Progenitor cell of endocrine pancreas (in vitro differentiated cells): ENCODE results near the gene EYS. TPM values are rescaled to one million over a fixed set of nuclear protein-coding genes. Genes with fewer than 3 reads are reported as not detected.

Experiments used
- DNase-seq: peaks from one replicate; pipeline ENCODE4 v3.0.0; 2021; ENCODE audit warnings: low spot score; ENCODE audit not compliant: unreplicated experiment
- H3K27ac Mint-ChIP-seq: 2 replicates; pipeline ENCODE4 v1.8.0; 2021; ENCODE audit warnings: mild to moderate bottlenecking, moderate library complexity, mixed read lengths
- H3K27me3 Mint-ChIP-seq: 2 replicates; pipeline ENCODE4 v1.8.0; 2021; ENCODE audit warnings: mixed read lengths
- H3K36me3 Mint-ChIP-seq: 2 replicates; pipeline ENCODE4 v1.8.0; 2022; ENCODE audit warnings: mixed read lengths; ENCODE audit not compliant: insufficient read depth
- H3K4me1 Mint-ChIP-seq: 2 replicates; pipeline ENCODE4 v1.8.0; 2021; ENCODE audit warnings: low read depth, mixed read lengths
- H3K4me3 Mint-ChIP-seq: 2 replicates; pipeline ENCODE4 v1.8.0; 2021; ENCODE audit warnings: low read depth, mild to moderate bottlenecking, moderate library complexity, mixed read lengths
- H3K9me3 Mint-ChIP-seq: 2 replicates; pipeline ENCODE4 v1.8.0; 2021; ENCODE audit warnings: low read depth, mixed read lengths
- CTCF ChIP-seq: fragments of 200-600 bp; sonication (generic); IDR thresholded peaks from one replicate; pipeline ENCODE4 v1.5.0; 2021; ENCODE audit warnings: antibody characterized with exemption, mild to moderate bottlenecking; ENCODE audit not compliant: unreplicated experiment
- total RNA-seq: library from RNA; stranded (reverse); gene quantifications from 2 replicates; pipeline ENCODE4 v1.2.1, GENCODE V29; 2021

The EYS gene
- total RNA-seq, 1 donor from 2014 or later, result 0.46 TPM

GRCh38 chr6:63721181-63721580 is 1985.8 kb downstream of the EYS start:
- no peak for DNase-seq
- Mint-ChIP-seq H3K4me3 (no peak overlapping the region), H3K27ac (no peak overlapping the region), H3K36me3 (peaks cover 4% of the 10 kb centered on the region), H3K9me3 (no peaks in the 10 kb centered on the region), H3K4me1 (peaks cover 20% of the 10 kb centered on the region), H3K27me3 (no peaks in the 10 kb centered on the region)
- no peak for TF ChIP-seq CTCF

- Mint-ChIP-seq H3K9me3 (no peaks in the 10 kb centered on the region), H3K27ac (no peak overlapping the region), H3K36me3 (peaks cover 24% of the 10 kb centered on the region), H3K27me3 (no peaks in the 10 kb centered on the region), H3K4me3 (no peak overlapping the region), H3K4me1 (peaks cover 7% of the 10 kb centered on the region)
- TF ChIP-seq CTCF, result no peak
- DNase-seq, result no peak
Measured at GRCh38 chr6:63716169-63716568, 1990.9 kb downstream of the EYS start.

GRCh38 chr6:63714091-63714490 is 1992.9 kb downstream of the EYS start:
- Mint-ChIP-seq H3K27ac (no peak overlapping the region), H3K4me3 (no peak overlapping the region), H3K27me3 (no peaks in the 10 kb centered on the region), H3K4me1 (no peaks in the 10 kb centered on the region), H3K36me3 (peaks cover 38% of the 10 kb centered on the region), H3K9me3 (no peaks in the 10 kb centered on the region)
- no peak for TF ChIP-seq CTCF
- no peak for DNase-seq

- no peaks in the 10 kb centered on the region for H3K27me3 Mint-ChIP-seq
- H3K4me1 Mint-ChIP-seq, result peaks cover 1% of the 10 kb centered on the region
- H3K27ac Mint-ChIP-seq, result peak overlapping the region; percentile 32
- no peak overlapping the region for H3K4me3 Mint-ChIP-seq
- DNase-seq, result no peak
- H3K9me3 Mint-ChIP-seq, result no peaks in the 10 kb centered on the region
- no peak for TF ChIP-seq CTCF
- peaks cover 40% of the 10 kb centered on the region for H3K36me3 Mint-ChIP-seq
Measured at GRCh38 chr6:63713332-63713731, 1993.7 kb downstream of the EYS start.

GRCh38 chr6:63709148-63709547 is 1997.9 kb downstream of the EYS start:
- Mint-ChIP-seq H3K27me3 (no peaks in the 10 kb centered on the region), H3K36me3 (peaks cover 57% of the 10 kb centered on the region), H3K4me1 (peaks cover 1% of the 10 kb centered on the region), H3K4me3 (no peak overlapping the region), H3K27ac (no peak overlapping the region), H3K9me3 (no peaks in the 10 kb centered on the region)
- no peak for DNase-seq
- no peak for TF ChIP-seq CTCF

GRCh38 chr6:63708631-63709030 is 1998.4 kb downstream of the EYS start:
- H3K36me3 Mint-ChIP-seq, result peaks cover 57% of the 10 kb centered on the region
- no peak overlapping the region for H3K4me3 Mint-ChIP-seq
- TF ChIP-seq CTCF, result no peak
- no peak for DNase-seq
- H3K4me1 Mint-ChIP-seq, result peaks cover 1% of the 10 kb centered on the region
- no peak overlapping the region for H3K27ac Mint-ChIP-seq
- H3K9me3 Mint-ChIP-seq, result no peaks in the 10 kb centered on the region
- H3K27me3 Mint-ChIP-seq, result no peaks in the 10 kb centered on the region
